ENCODE measurements around the gene PROS1.

DNA sequence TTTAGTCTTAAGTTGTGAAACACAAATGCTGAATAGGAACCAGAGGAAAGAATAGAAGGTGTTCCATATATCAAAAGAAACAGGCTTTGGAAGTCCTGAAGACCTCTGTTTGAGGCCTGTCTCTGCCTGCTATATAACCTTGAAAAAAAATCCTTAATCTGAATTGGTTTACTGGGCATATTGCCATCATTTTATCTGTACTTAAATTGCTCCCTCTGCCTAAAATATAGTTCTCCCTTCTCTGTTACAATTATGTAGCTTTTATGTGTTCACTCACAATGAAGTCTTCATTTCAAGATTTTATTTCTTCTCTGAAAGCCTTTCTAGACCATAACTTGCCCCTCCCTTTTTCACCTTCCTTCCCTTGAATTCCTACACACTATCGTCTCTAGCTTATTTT lies 27.5 kb upstream of the PROS1 start:
- TF ChIP-seq, protein P1, sequence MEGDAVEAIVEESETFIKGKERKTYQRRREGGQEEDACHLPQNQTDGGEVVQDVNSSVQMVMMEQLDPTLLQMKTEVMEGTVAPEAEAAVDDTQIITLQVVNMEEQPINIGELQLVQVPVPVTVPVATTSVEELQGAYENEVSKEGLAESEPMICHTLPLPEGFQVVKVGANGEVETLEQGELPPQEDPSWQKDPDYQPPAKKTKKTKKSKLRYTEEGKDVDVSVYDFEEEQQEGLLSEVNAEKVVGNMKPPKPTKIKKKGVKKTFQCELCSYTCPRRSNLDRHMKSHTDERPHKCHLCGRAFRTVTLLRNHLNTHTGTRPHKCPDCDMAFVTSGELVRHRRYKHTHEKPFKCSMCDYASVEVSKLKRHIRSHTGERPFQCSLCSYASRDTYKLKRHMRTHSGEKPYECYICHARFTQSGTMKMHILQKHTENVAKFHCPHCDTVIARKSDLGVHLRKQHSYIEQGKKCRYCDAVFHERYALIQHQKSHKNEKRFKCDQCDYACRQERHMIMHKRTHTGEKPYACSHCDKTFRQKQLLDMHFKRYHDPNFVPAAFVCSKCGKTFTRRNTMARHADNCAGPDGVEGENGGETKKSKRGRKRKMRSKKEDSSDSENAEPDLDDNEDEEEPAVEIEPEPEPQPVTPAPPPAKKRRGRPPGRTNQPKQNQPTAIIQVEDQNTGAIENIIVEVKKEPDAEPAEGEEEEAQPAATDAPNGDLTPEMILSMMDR (IDR thresholded peaks at IDR 0.05): no peak
- TF ChIP-seq EZH2 (IDR thresholded peaks at IDR 0.05; ENCODE audit: borderline replicate concordance, insufficient read depth, low read depth, low read length, poor library complexity, severe bottlenecking): no peak
